Calu3 (cell line): ENCODE results near the gene SFTA2. TPM values are rescaled to one million over a fixed set of nuclear protein-coding genes. Genes with fewer than 3 reads are reported as not detected.

Experiments used
- BruUV-seq: library from RNA; stranded (reverse); fragments of 400-500 nt; replicated peaks from 2 replicates; lab custom pipeline; 2021; lab: Mats Ljungman, UMichigan
- CTCF ChIA-PET: fragments of 300-600 bp; sonication (Branson Sonifier 250); formaldehyde crosslinking; loops from one replicate; lab custom pipeline; 2022; ENCODE audit warnings: antibody characterized with exemption; lab: Charles Lee
- DNase-seq: peaks from one replicate; pipeline ENCODE4 v3.0.0; 2022
- H3K27ac Mint-ChIP-seq: one replicate; pipeline ENCODE4 v1.8.0; 2022; ENCODE audit warnings: mixed read lengths; ENCODE audit not compliant: unreplicated experiment
- H3K27me3 Mint-ChIP-seq: one replicate; pipeline ENCODE4 v1.8.0; 2022; ENCODE audit warnings: mixed read lengths; ENCODE audit not compliant: unreplicated experiment
- H3K36me3 Mint-ChIP-seq: one replicate; pipeline ENCODE4 v1.8.0; 2022; ENCODE audit warnings: mild to moderate bottlenecking, moderate library complexity, mixed read lengths; ENCODE audit not compliant: insufficient read depth, unreplicated experiment
- H3K4me1 Mint-ChIP-seq: one replicate; pipeline ENCODE4 v1.8.0; 2022; ENCODE audit warnings: mild to moderate bottlenecking, low read depth, mixed read lengths; ENCODE audit not compliant: unreplicated experiment
- H3K4me3 Mint-ChIP-seq: one replicate; pipeline ENCODE4 v1.8.0; 2022; ENCODE audit warnings: mild to moderate bottlenecking, low read depth, moderate library complexity, mixed read lengths; ENCODE audit not compliant: unreplicated experiment
- H3K9me3 Mint-ChIP-seq: one replicate; pipeline ENCODE4 v1.8.0; 2022; ENCODE audit warnings: low read depth, mixed read lengths; ENCODE audit not compliant: unreplicated experiment
- CTCF ChIP-seq: fragments of 200-600 bp; IDR thresholded peaks from one replicate; pipeline ENCODE4 v1.8.0; 2022; ENCODE audit warnings: antibody characterized with exemption; ENCODE audit not compliant: unreplicated experiment
- intact Hi-C: fragments of 100-400 bp; cut with micrococcal nuclease; formaldehyde crosslinking; loops from one replicate; pipeline ENCODE4 v1.10.0; 2022; ENCODE audit not compliant: unreplicated experiment
- total RNA-seq: library from RNA; stranded (reverse); gene quantifications from 2 replicates; pipeline ENCODE4 v1.2.3, GENCODE V29; 2022

SFTA2 gene
- total RNA-seq, 1 experiment from 2014 or later, result 184 TPM

- Mint-ChIP-seq H3K27ac (no peak overlapping the region), H3K4me3 (no peak overlapping the region), H3K9me3 (no peaks in the 10 kb centered on the region), H3K4me1 (peaks cover 21% of the 10 kb centered on the region), H3K36me3 (peaks cover 15% of the 10 kb centered on the region), H3K27me3 (no peaks in the 10 kb centered on the region)
- no peak for DNase-seq
- intact Hi-C loops, result no loop called here
- BruUV-seq, result no TSS peak
- TF ChIP-seq CTCF, result no peak
- CTCF ChIA-PET, result no interaction called here
Measured at GRCh38 chr6:30922447-30922852, 9.5 kb downstream of the SFTA2 start.

GRCh38 chr6:30918670-30919069 lies 13.3 kb downstream of the SFTA2 start:
- TF ChIP-seq CTCF, result no peak
- H3K9me3 Mint-ChIP-seq, result no peaks in the 10 kb centered on the region
- no TSS peak for BruUV-seq
- no peak for DNase-seq
- H3K36me3 Mint-ChIP-seq, result peaks cover 27% of the 10 kb centered on the region
- H3K4me3 Mint-ChIP-seq, result no peak overlapping the region
- H3K27ac Mint-ChIP-seq, result no peak overlapping the region
- H3K4me1 Mint-ChIP-seq, result peaks cover 28% of the 10 kb centered on the region
- no peaks in the 10 kb centered on the region for H3K27me3 Mint-ChIP-seq
- intact Hi-C loops, result loop anchor here (5.0 kb wide), 2 partner anchors 44 to 209 kb away; no protein-coding TSS in a partner anchor
- CTCF ChIA-PET, result interaction anchor here (0.5 to 2.3 kb wide), 4 partner anchors 8 to 24 kb away, joined by 3 to 8 read pairs (median 5); no protein-coding TSS in a partner anchor

GRCh38 chr6:30917487-30917886 lies 14.5 kb downstream of the SFTA2 start:
- DNase-seq, result no peak
- no peak overlapping the region for H3K4me3 Mint-ChIP-seq
- BruUV-seq, result no TSS peak
- intact Hi-C loops, result loop anchor here (5.0 kb wide), 2 partner anchors 45 to 210 kb away; no protein-coding TSS in a partner anchor
- CTCF ChIA-PET, result interaction anchor here (1.2 to 6.0 kb wide), 4 partner anchors 9 to 169 kb away, joined by 4 to 68 read pairs (median 8); no protein-coding TSS in a partner anchor
- TF ChIP-seq CTCF, result no peak
- no peaks in the 10 kb centered on the region for H3K9me3 Mint-ChIP-seq
- H3K27ac Mint-ChIP-seq, result no peak overlapping the region
- H3K36me3 Mint-ChIP-seq, result peaks cover 39% of the 10 kb centered on the region
- H3K4me1 Mint-ChIP-seq, result peaks cover 25% of the 10 kb centered on the region
- no peaks in the 10 kb centered on the region for H3K27me3 Mint-ChIP-seq

- Mint-ChIP-seq H3K36me3 (peaks cover 43% of the 10 kb centered on the region), H3K9me3 (no peaks in the 10 kb centered on the region), H3K27me3 (no peaks in the 10 kb centered on the region), H3K27ac (no peak overlapping the region), H3K4me3 (no peak overlapping the region), H3K4me1 (peaks cover 21% of the 10 kb centered on the region)
- TF ChIP-seq CTCF, result no peak
- CTCF ChIA-PET, result interaction anchor here (1.2 to 6.0 kb wide), 4 partner anchors 9 to 170 kb away, joined by 4 to 68 read pairs (median 8); no protein-coding TSS in a partner anchor
- intact Hi-C loops, result loop anchor here (5.0 kb wide), 2 partner anchors 45 to 210 kb away; no protein-coding TSS in a partner anchor
- DNase-seq, result no peak
- no TSS peak for BruUV-seq
Measured at GRCh38 chr6:30917041-30917440, 14.9 kb downstream of the SFTA2 start.
